HEK293 (cell line): ENCODE measurements around the gene CCNJL.

Experiments used
- ATF2 ChIP-seq: fragments of 450-650 bp; formaldehyde crosslinking; IDR thresholded peaks from 2 replicates; pipeline ENCODE4 v1.5.1; 2016; ENCODE audit warnings: missing biosample characterization, missing genetic modification characterization, low read depth
- HOXC10 ChIP-seq: sonication (generic); formaldehyde crosslinking; IDR thresholded peaks from 2 replicates; pipeline ENCODE4 v1.8.1; 2023; ENCODE audit warnings: mild to moderate bottlenecking, missing genetic modification reagents
- INSM2 ChIP-seq: fragments of 450-650 bp; formaldehyde crosslinking; IDR thresholded peaks from 2 replicates; pipeline ENCODE4 v1.5.1; 2016; ENCODE audit warnings: missing biosample characterization, missing genetic modification characterization
- SALL2 ChIP-seq: fragments of 450-650 bp; formaldehyde crosslinking; IDR thresholded peaks from 2 replicates; pipeline ENCODE4 v1.5.0; 2017; ENCODE audit warnings: missing biosample characterization, mild to moderate bottlenecking, missing genetic modification characterization, borderline replicate concordance
- SP3 ChIP-seq: fragments of 450-650 bp; formaldehyde crosslinking; IDR thresholded peaks from 2 replicates; pipeline ENCODE4 v1.5.1; 2016; ENCODE audit warnings: missing biosample characterization, missing genetic modification characterization
- TSHZ1 ChIP-seq: fragments of 450-650 bp; formaldehyde crosslinking; IDR thresholded peaks from 2 replicates; pipeline ENCODE4 v1.5.1; 2016; ENCODE audit warnings: missing biosample characterization, missing genetic modification characterization, borderline replicate concordance
- ZBTB10 ChIP-seq: fragments of 450-650 bp; formaldehyde crosslinking; IDR thresholded peaks from 2 replicates; pipeline ENCODE4 v1.5.1; 2016; ENCODE audit warnings: missing biosample characterization, missing genetic modification characterization
- ZBTB26 ChIP-seq: fragments of 450-650 bp; formaldehyde crosslinking; optimal IDR thresholded peaks from 2 replicates; pipeline ENCODE3; 2016; ENCODE audit warnings: missing biosample characterization, mild to moderate bottlenecking, missing genetic modification characterization
- ZBTB8A ChIP-seq: fragments of 450-650 bp; formaldehyde crosslinking; IDR thresholded peaks from 2 replicates; pipeline ENCODE4 v1.5.1; 2016; ENCODE audit warnings: missing biosample characterization, missing genetic modification characterization
- ZFHX2 ChIP-seq: fragments of 450-650 bp; formaldehyde crosslinking; conservative IDR thresholded peaks from 2 replicates; pipeline ENCODE4 v1.5.1; 2016; ENCODE audit warnings: missing biosample characterization, missing genetic modification characterization
- ZNF121 ChIP-seq: fragments of 450-650 bp; formaldehyde crosslinking; IDR thresholded peaks from 2 replicates; pipeline ENCODE4 v1.5.1; 2016; ENCODE audit warnings: missing biosample characterization, missing genetic modification characterization
- ZNF157 ChIP-seq: fragments of 450-650 bp; formaldehyde crosslinking; IDR thresholded peaks from 2 replicates; pipeline ENCODE4 v1.5.1; 2016; ENCODE audit warnings: missing biosample characterization, missing genetic modification characterization
- ZNF16 ChIP-seq: fragments of 450-650 bp; formaldehyde crosslinking; IDR thresholded peaks from 2 replicates; pipeline ENCODE4 v1.5.1; 2016; ENCODE audit warnings: low read depth, missing biosample characterization, missing genetic modification characterization
- ZNF175 ChIP-seq: fragments of 450-650 bp; formaldehyde crosslinking; IDR thresholded peaks from 2 replicates; pipeline ENCODE4 v1.5.1; 2016; ENCODE audit warnings: missing biosample characterization, missing genetic modification characterization
- ZNF18 ChIP-seq: fragments of 450-650 bp; formaldehyde crosslinking; IDR thresholded peaks from 2 replicates; pipeline ENCODE4 v1.5.1; 2016; ENCODE audit warnings: missing biosample characterization, missing genetic modification characterization
- ZNF223 ChIP-seq: fragments of 450-650 bp; formaldehyde crosslinking; IDR thresholded peaks from 2 replicates; pipeline ENCODE4 v1.5.1; 2016; ENCODE audit warnings: missing biosample characterization, missing genetic modification characterization
- ZNF23 ChIP-seq: fragments of 450-650 bp; formaldehyde crosslinking; IDR thresholded peaks from 2 replicates; pipeline ENCODE4 v1.5.1; 2016; ENCODE audit warnings: missing biosample characterization, missing genetic modification characterization, borderline replicate concordance
- ZNF239 ChIP-seq: fragments of 450-650 bp; formaldehyde crosslinking; IDR thresholded peaks from 2 replicates; pipeline ENCODE4 v1.5.1; 2016; ENCODE audit warnings: missing biosample characterization, missing genetic modification characterization
- ZNF335 ChIP-seq: fragments of 450-650 bp; formaldehyde crosslinking; conservative IDR thresholded peaks from 2 replicates; pipeline ENCODE4 v1.5.1; 2016; ENCODE audit warnings: missing biosample characterization, missing genetic modification characterization
- ZNF366 ChIP-seq: fragments of 450-650 bp; formaldehyde crosslinking; conservative IDR thresholded peaks from 2 replicates; pipeline ENCODE4 v1.5.1; 2016; ENCODE audit warnings: missing biosample characterization, missing genetic modification characterization
- ZNF404 ChIP-seq: fragments of 450-650 bp; formaldehyde crosslinking; IDR thresholded peaks from 2 replicates; pipeline ENCODE4 v1.5.1; 2017; ENCODE audit warnings: missing biosample characterization, missing genetic modification characterization
- ZNF416 ChIP-seq: fragments of 450-650 bp; formaldehyde crosslinking; IDR thresholded peaks from 2 replicates; pipeline ENCODE4 v1.5.1; 2016; ENCODE audit warnings: missing biosample characterization, missing genetic modification characterization
- ZNF610 ChIP-seq: fragments of 450-650 bp; formaldehyde crosslinking; IDR thresholded peaks from 2 replicates; pipeline ENCODE4 v1.5.1; 2016; ENCODE audit warnings: missing biosample characterization, missing genetic modification characterization, borderline replicate concordance
- ZNF639 ChIP-seq: fragments of 450-650 bp; formaldehyde crosslinking; IDR thresholded peaks from 2 replicates; pipeline ENCODE4 v1.5.1; 2016; ENCODE audit warnings: missing biosample characterization, missing genetic modification characterization
- ZNF830 ChIP-seq: fragments of 450-650 bp; IDR thresholded peaks from 2 replicates; pipeline ENCODE4 v1.5.0; 2018; ENCODE audit warnings: missing biosample characterization, missing genetic modification characterization, low read depth, mild to moderate bottlenecking, moderate library complexity

Gene CCNJL

GRCh38 chr5:160312134-160312959 is at the start of gene CCNJL (continued):
- no peak for TF ChIP-seq ATF2 (tag by site-specific recombination)
- peak; percentile 82 for TF ChIP-seq ZNF335 (tag by site-specific recombination)
- TF ChIP-seq ZNF639 (tag by site-specific recombination) = 0 out of 2 replicates have a peak, but pooled peaks have one; percentile 24
- no peak for TF ChIP-seq ZNF404
- TF ChIP-seq ZNF830 (tag by site-specific recombination) = no peak
- TF ChIP-seq ZNF157 (tag by site-specific recombination) = no peak
- TF ChIP-seq ZNF366 (tag by site-specific recombination) = peak; percentile 83
- TF ChIP-seq ZFHX2 (tag by site-specific recombination) = peak; percentile 82
- TF ChIP-seq SP3 (tag by site-specific recombination) = peak; percentile 30; the same call in 1 of the 2 replicates
- no peak for TF ChIP-seq ZNF18 (tag by site-specific recombination)
- no peak for TF ChIP-seq ZNF610 (tag by site-specific recombination)
- no peak for TF ChIP-seq TSHZ1 (tag by site-specific recombination)
- no peak for TF ChIP-seq INSM2 (tag by site-specific recombination)
- TF ChIP-seq ZNF23 = no peak
- TF ChIP-seq ZBTB26 (tag by site-specific recombination) = peak; percentile 84
- no peak for TF ChIP-seq ZNF239 (tag by site-specific recombination)
- no peak for TF ChIP-seq ZNF223 (tag by site-specific recombination)
- no peak for TF ChIP-seq ZNF175 (tag by site-specific recombination)
- 0 out of 2 replicates have a peak, but pooled peaks have one; percentile 16 for TF ChIP-seq ZBTB10 (tag by site-specific recombination)
- peak; percentile 43; the same call in 1 of the 2 replicates for TF ChIP-seq ZBTB8A
- no peak for TF ChIP-seq ZNF121 (tag by site-specific recombination)
- no peak for TF ChIP-seq SALL2
- TF ChIP-seq HOXC10 (CRISPR knock-in tag) = no peak
- TF ChIP-seq ZNF416 (tag by site-specific recombination) = no peak
- TF ChIP-seq ZNF16 = no peak
